HepG2 (cell line): ENCODE results near the gene RREB1. TPM values are rescaled to one million over a fixed set of nuclear protein-coding genes. Genes with fewer than 3 reads are reported as not detected.

Experiments
- BCLAF1 ChIP-seq: fragments of 450-650 bp; IDR thresholded peaks from 2 replicates; pipeline ENCODE4 v1.6.1; 2017; ENCODE audit warnings: mild to moderate bottlenecking
- CBX5 ChIP-seq: sonication (generic); formaldehyde crosslinking; IDR thresholded peaks from 2 replicates; pipeline ENCODE4 v1.4.0; 2020; ENCODE audit warnings: missing genetic modification reagents, borderline replicate concordance
- CENPT ChIP-seq: sonication (generic); formaldehyde crosslinking; IDR thresholded peaks from 2 replicates; pipeline ENCODE4 v1.8.0; 2022; ENCODE audit warnings: low read depth, mild to moderate bottlenecking, moderate library complexity, missing genetic modification reagents
- CHCHD3 ChIP-seq: sonication (generic); formaldehyde crosslinking; IDR thresholded peaks from 2 replicates; pipeline ENCODE4 v1.8.0; 2022; ENCODE audit warnings: mild to moderate bottlenecking, missing genetic modification reagents, moderate library complexity
- CTCF ChIP-seq: sonication (generic); formaldehyde crosslinking; IDR thresholded peaks from 2 replicates; pipeline ENCODE4 v1.5.0; 2020; ENCODE audit warnings: mild to moderate bottlenecking, missing genetic modification reagents, moderate library complexity
- FOXK1 ChIP-seq: sonication (generic); formaldehyde crosslinking; IDR thresholded peaks from 2 replicates; pipeline ENCODE4 v1.4.0; 2020; ENCODE audit warnings: low read depth, missing genetic modification reagents, borderline replicate concordance
- GMEB1 ChIP-seq: sonication (generic); formaldehyde crosslinking; IDR thresholded peaks from 2 replicates; pipeline ENCODE4 v1.5.1; 2020; ENCODE audit warnings: missing genetic modification reagents, mild to moderate bottlenecking, borderline replicate concordance
- LCORL ChIP-seq, 2 experiments: fragments of 450-650 bp in 1 of 2; sonication (generic) in 1 of 2; formaldehyde crosslinking in 1 of 2; IDR thresholded peaks; 2 replicates each; pipeline versions ENCODE4 v1.5.0 to v1.6.1; 2017 to 2020; ENCODE audit warnings: antibody characterized with exemption in 1 of 2, missing genetic modification reagents in 1 of 2
- RBM39 ChIP-seq: fragments of 200-400 bp; formaldehyde crosslinking; IDR thresholded peaks from one replicate; pipeline ENCODE4 v1.6.1; 2018; ENCODE audit warnings: antibody characterized with exemption, mild to moderate bottlenecking, low read depth, low read length; ENCODE audit not compliant: poor library complexity, severe bottlenecking
- RELA ChIP-seq: sonication (generic); formaldehyde crosslinking; IDR thresholded peaks from 2 replicates; pipeline ENCODE4 v1.4.0; 2020; ENCODE audit warnings: missing genetic modification reagents
- STAG1 ChIP-seq: sonication (generic); formaldehyde crosslinking; IDR thresholded peaks from 2 replicates; pipeline ENCODE4 v1.4.0; 2020; ENCODE audit warnings: missing genetic modification reagents
- ZBTB33 ChIP-seq: sonication (generic); formaldehyde crosslinking; IDR thresholded peaks from 2 replicates; pipeline ENCODE4 v1.4.0; 2020; ENCODE audit warnings: missing genetic modification reagents
- ZNF142 ChIP-seq: sonication (generic); formaldehyde crosslinking; IDR thresholded peaks from 2 replicates; pipeline ENCODE4 v1.4.0; 2020; ENCODE audit warnings: missing genetic modification reagents
- ZNF652 ChIP-seq: IDR thresholded peaks from 2 replicates; pipeline ENCODE4 v1.6.1; 2016; ENCODE audit warnings: low read depth, borderline replicate concordance
- polyA plus RNA-seq, 8 experiments: library from polyadenylated mRNA; depleted of rRNA in 3 of 8; stranded (reverse) in 7 of 8; unstranded in 1 of 8; fragments of >200 nt; fragmentation: Illumina TruSeq in 4 of 8; extraction: Trizol in 4 of 8; gene quantifications; 2 replicates each; pipeline versions ENCODE4 v1.2.1 to v1.2.3, GENCODE V29; 2011 to 2016; ENCODE audit warnings: low read depth in 4 of 8, missing spikeins in 1 of 8, mixed read lengths in 1 of 8; ENCODE audit not compliant: insufficient read depth in 1 of 8
- total RNA-seq, 5 experiments: library from RNA; depleted of rRNA; stranded (reverse); fragments of >200 nt; fragmentation: Illumina TruSeq; extraction: Trizol; gene quantifications; 2 replicates each; pipeline ENCODE4 v1.2.3, GENCODE V29; 2016; ENCODE audit warnings: low read depth in 1 of 5

RREB1 gene
- total and polyA plus RNA-seq, 2 of the 13 experiments (the other 11 are each of a cell fraction or from before 2014, with no cell fraction given), result 6.1 to 23.2 TPM

GRCh38 chr6:7143476-7143974 is 35.8 kb downstream of the RREB1 start (continued):
- TF ChIP-seq BCLAF1 (no peak), CTCF (CRISPR knock-in tag) (peak; percentile 48), CENPT (CRISPR knock-in tag) (no peak), CHCHD3 (no peak), RELA (no peak), CBX5 (CRISPR knock-in tag) (no peak), RBM39 (no peak), LCORL (IDR thresholded peaks at IDR 0.05) (no peak), LCORL (CRISPR knock-in tag; IDR thresholded peaks at IDR 0.05) (peak; percentile 57; the same call in 1 of the 2 replicates), ZBTB33 (CRISPR knock-in tag) (peak; percentile 42; the same call in 1 of the 2 replicates), ZNF652 (CRISPR knock-in tag) (no peak), STAG1 (peak; percentile 49), GMEB1 (CRISPR knock-in tag) (no peak), FOXK1 (CRISPR knock-in tag) (no peak), ZNF142 (CRISPR knock-in tag) (no peak)
